Forelimb muscle (tissue), 1 donor: Measurements from ENCODE around the gene VSIG8. TPM values are rescaled to one million over a fixed set of nuclear protein-coding genes. Genes with fewer than 3 reads are reported as not detected.

Experiments
- DNase-seq: peaks from one replicate; pipeline ENCODE4 v3.0.0-alpha.2; 2013; ENCODE audit warnings: low read depth
- polyA plus RNA-seq: library from polyadenylated mRNA; unstranded; fragments of 120-200 nt; gene quantifications from one replicate; pipeline ENCODE4 v1.2.1, GENCODE V29; 2013; ENCODE audit not compliant: insufficient read length

The VSIG8 gene
- polyA plus RNA-seq, 1 donor, result not detected

DNA sequence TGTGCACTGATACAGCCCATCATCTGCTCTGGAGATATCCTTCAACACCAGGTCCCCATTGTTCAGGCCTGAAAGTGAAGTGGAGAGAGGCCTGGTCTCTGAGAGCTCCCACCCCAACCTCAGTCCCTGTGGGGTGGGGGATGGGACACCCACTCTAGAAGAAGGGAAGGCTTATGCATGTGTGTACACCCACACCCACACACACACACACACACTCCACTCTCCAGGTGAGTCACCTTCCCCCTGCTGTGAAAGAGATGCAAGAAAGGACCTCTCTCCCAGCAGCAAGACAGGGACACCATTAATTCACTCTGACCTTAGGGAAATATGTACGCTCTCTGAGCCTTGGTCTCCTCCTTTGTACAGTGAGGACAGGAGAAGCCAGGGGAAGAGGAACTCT is 5.9 kb downstream of the VSIG8 start:
- DNase-seq, result no peak

DNA sequence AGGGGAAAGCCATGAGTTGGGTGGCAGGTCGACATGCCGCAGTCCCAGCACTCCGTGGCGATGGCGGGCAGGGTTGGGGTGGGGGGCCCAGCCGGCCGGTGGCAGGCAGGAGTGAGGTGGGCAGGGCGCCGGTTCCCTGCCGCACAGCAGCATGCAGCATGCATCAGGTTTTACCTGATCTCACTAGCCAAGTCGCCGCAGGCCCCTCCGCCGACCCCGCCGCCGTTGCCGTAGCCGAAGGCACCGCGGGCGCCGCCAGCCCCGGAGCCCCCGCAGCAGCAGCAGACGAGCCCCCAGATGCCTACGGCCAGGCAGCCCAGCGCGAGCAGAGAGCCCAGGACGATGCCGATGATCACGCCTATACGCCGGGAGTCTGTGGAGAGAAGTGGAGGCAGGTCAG is 6.7 kb downstream of the VSIG8 start:
- DNase-seq, result no peak

DNA sequence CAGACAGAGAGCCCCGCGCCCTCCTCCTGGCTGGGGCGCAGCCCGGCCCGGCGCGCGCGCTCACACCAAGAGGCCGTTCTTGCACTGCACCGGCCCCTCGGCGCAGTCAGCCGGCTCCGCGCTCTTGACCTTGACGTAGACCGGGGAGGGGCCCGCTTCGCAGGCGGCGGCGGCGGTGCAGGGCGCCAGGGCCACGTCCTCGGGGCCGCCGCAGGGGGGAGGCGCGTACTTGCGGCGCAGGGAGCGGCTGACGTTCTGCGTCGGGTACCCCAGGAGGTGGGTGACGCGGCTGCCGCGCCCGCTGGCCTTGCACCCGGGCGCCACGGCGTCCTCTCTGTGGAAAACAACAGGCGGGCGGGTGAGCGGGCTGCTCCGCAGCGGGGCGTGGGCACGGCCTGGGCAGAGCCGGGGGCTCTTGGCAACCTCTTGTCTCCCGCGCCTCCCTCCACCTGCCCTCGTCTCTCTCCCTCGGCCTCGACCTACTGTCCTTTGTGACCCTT is 7.7 kb downstream of the VSIG8 start:
- DNase-seq, result peak; percentile 43

DNA sequence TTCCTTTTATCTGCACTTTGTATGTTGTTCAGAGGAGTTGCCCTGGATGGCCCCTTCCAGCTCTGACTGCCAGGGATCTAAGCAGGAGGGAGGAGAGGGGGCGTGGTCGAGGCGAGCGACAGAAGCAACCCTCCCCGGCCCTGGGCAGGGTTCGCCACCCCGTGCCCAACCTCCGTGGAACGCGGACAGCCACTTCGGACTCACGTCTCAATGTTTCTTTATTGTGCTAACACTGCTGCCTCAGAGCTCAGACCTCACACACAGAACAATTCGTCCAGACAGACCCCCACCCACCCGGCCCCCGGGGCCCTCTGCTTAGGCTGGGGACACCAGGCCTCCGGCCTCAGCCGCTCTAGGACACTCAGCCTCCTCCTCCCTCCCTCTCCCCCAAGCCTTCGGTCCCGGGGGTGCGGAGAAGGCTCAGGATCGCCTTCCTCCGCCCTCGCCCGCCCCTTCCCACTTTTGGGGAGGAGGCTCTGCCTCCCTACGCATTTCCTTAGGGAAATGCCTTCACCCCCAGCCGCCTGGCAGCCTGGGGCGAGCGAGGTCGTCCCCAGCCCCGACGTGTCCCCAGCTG is 8.3 kb downstream of the VSIG8 start:
- DNase-seq, result no peak

DNA sequence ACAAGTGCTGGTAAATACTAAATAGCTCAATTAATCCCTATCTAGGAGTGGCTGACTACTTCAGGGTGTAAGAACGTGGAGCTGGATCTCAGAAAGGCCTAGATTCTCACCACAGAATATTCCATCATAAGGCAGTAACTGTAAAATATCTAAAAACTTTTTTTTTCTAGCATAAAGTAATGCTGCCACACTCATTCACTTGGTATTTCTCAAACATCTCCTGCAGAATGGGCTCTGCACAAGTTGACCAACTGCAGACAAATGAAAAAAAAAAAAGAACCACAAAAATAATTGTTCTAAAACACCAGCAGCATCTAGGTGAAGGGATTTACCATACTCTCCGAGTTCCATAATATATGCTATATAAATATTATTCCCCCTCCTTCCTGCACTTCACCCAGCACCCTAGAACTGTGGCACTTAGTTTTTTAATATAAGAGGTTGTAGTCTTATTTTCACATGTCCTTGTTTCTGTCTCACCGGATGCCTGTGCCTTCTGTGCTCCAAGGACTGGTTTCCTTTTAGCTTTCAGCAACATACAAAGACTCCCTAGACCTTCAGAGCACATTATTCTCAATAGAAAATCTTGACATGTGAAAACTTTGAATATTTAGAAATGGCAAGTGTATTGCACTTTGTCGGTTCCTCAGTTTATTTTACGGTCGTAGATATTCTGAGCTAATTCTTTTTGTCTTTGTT is 8.9 kb downstream of the VSIG8 start:
- no peak for DNase-seq

DNA sequence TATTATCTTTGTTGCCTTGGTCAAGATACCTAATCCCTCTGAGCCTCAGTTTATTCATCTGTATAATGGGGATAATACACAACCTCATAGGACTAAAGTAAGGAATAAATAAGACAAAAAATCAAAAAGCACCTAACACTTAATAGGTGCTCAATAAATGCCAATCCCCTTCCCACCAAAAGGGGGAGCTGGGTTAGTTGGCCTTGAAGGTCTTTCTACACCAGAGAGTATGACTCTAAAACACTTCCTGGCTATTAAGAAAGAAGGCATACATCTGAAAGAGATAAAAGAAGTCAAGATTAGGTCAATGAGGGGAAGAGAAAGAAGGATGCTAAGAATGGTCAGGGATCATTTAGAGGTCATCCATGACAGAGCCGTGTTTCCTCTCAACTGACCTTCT is 11.1 kb downstream of the VSIG8 start:
- DNase-seq, result no peak

DNA sequence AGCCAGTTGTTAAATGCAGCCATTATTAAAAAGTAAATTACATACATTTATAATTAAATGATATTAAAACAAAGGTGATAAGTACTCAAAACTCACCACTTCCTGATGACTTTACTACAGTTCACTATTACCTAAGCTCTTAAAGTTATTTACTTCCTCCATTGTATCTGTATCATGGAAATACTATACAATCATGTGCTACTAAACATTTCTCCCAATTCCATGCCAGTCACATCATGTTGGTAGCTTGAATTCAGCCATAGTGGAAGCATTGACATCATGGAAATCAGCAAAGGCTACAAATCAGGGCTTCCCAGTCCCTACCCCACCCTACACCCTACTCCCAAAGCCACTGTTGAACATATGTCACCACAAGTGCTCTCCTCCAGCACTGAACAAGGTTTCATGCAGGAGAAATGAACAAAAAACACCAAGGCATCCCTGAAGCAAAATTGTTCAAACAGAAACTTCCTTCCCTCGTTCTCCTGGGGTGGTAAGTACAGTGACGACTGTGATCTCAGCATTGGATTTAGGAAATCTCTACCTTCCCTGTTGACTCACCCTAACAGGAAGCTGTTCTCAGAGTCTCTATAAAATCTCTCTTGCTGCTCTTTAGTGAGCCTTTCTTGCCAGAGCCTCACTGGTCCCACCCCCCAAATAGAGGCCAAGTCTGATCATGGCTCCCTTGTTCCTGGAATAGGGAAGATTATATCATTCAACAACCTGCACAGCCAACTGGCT is 12.7 kb downstream of the VSIG8 start:
- no peak for DNase-seq

DNA sequence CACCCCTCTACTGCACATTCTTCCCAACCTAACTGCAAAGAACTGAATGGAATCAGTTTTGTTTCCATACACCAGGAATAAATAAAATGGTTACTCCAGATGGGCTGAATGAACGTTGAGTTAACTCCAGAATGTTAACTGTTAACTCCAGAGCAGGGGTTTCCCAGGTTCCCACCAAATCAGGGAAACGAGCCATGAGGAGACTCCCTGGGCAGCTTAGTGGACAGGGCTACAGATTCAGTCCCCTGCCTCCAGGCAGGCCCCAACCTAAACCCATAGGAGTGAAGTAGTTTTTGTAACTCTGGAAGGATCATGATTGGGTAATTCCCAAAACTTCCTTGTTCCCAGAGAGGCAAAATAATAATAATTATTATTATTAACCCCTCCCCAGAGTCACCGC is 14.1 kb downstream of the VSIG8 start:
- no peak for DNase-seq

DNA sequence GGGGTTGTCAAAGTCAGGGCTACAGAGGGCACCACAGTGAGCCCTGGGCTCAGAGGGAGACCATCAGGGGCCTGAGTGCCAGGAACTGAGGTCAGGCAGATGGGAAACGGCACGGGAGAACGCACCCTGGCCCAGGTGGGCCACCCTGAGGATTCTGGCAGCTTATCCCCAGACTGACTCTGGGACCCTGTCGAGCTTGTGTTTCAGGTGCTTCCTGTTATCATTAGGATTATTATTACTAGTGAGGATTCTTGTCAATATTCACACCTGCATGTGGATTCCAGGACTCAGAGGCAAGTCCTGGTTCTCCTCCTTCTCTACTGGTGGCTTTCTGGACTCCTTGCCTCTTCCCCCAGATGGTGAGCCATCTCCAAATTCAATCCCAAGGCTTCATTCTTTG is 15.2 kb downstream of the VSIG8 start:
- DNase-seq, result no peak

DNA sequence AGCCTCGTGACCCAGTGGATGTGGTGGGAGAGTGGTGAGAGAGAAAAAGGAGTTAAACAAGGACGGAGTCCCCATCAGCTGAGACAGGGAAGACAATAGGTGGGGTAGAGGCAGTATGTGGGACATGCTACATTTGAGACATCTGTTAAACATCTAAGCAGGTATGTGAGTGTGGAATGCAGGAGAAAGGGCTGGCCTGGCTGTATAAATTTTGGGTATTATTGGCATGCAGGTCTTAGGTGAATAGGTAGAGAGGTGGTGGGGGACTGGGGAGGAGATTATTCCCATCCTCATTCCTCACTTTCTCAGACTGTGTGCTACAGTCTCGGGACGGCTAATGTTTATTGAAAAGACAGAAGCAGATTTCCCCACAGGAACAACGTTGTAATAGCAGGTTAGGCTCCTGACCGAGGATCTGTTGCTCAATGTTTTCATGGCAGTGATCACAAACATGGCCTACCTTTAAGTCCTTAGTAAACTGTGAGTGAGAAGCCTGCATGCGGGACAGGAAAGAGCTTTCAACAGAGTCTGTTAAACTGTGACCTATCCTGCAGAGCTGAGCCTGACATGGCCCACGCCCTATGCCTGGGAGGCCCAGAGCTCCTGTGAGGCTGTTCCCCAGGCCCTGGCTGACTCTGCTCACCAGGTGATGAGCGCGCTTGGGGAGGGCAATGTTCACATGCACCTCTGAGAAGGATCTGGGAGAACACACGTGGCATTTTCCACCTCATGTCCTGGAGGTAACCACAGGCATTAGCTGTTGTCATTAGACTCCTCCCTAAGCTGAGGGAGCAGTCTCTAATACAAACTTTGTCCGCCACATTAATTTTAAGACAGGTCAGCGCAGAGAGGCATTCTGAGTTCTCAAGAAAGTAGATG is 16.5 kb downstream of the VSIG8 start:
- DNase-seq, result no peak

DNA sequence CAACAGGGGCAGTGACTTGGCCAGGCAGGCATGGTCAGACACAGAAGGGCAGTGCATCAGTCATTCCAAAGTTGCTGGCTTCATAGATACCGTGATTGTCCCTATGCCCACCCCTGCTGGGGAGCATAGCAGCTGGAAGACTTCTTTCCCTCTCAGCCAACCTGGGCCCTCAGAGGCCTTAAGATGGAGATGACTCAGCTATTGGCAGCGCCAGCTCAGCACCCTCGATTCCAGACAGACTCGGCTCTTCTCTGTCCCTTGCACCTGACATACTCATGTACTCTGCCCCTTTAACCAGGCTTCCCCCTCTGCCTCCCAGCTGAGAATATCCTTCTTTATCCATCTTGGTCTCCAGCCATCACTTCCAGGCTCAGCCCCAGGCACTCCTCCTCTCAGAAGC is 19.0 kb downstream of the VSIG8 start:
- DNase-seq, result no peak

DNA sequence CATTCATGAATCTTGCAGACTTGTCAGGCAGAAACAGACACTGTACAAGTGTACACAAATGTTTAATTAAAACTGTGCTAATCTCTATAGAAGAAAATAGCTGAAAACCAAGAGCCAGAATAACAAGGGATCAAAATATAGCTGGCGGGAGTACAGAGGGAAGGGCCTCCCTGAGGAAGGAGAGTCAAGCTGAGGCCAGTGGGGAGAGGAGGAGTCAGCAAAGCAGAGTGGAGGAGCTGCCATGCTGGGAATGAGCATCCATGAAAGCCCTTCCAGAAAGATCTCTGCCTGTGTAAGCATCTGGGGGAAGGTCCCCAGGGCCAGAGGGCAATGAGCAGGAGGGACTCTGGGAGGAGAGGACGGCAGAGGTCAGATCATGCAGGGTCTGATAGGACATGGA is 20.7 kb downstream of the VSIG8 start:
- no peak for DNase-seq

DNA sequence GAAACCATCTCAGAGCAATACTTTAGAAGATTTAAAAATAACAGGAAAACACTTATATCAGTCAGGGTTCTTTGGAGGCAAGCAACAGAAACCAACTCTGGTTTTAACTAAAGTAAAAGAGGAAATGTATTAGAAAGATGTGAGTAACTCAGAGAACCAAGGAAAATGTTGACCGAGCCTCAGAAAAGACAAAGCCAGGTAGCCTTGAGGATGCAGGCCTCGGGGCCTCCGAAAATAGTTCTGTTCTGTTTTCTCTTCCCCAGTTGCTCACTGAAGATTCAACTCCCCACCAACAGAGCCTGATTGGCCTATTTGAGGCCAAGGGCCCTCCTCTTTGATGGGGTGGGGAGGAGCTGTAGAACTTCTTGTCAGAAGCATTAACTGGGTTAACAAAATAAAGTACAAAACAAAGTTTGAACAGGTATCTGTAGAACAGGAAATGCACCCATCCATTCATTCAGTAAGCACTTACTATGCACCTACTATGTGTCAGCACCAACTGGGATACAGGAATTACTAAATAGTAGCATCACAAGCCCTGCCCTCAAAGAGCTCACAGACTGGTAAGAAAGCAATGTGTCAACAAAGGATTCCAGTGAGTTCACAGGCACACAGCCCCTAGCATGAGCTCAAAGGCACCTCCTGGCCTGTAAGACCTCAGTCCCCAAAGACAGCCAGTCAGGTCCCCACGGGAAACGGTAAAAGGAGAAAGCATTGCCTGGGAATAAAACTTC is 23.2 kb downstream of the VSIG8 start:
- DNase-seq, result no peak

DNA sequence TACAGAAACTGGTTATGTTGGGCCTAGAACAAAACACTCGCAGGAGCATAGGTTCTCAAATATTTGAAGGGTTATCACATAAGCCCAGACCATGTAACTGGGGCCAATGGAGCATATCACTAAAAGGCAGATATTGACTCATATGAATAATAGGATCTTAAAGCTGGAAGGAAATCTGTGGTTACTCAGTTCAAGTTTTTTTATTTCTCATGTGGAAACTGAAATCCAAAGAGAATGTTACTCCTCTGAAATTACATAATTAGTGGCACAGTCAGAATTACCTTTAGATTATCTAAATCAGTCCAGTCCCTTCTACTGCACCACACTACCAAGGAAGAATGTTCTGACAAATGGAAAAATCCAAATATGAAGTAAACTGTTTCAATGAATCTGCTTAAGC is 23.7 kb downstream of the VSIG8 start:
- DNase-seq, result no peak

DNA sequence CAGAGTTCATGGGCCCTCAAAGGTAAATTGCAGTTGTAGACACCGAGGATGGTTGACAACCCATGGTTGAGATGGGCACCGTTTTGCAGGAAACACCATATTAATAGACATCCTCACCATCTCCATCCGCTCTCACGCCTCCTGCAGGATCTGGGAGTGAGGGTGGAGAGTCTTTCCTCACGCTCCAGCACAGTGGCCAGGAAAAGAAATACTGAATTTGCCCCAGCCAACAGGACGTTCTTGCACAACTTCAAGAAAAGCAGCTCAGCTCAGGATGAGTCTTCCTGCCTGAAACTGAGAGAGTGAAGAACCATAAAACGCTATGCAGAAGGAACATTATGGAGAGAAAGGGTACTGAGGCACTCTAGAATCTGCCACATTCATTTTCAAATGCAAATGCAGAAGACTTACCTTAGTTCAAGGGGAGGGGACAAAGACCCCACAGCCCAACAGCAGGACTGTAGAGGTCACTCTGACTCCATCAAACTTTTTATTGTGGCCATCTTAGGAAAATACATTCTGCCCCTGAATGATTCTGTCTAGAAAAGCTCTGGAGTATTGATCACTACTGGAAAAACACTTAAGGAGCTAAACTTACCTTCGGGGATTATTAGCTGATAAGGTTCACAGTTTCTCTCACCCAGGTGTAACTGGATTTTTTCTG is 26.5 kb downstream of the VSIG8 start:
- no peak for DNase-seq

DNA sequence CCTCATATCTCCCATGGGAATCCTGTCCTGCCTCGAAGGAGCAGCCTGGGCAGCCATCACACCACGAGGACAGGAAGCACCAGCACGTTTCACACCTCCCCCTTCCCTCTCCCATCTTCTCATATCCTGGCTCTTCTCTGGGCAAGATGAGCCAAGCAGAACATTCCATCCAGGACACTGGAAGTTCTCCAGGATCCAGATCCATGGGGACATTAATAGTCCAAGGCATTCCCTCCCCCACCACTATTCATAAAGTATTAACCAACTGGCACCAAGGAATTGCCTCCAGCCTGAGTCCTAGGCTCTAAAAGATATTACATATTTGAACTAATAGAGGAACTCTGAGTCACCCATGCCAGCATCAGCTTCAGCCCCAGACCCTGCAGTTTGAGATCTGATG is 27.1 kb downstream of the VSIG8 start:
- no peak for DNase-seq

DNA sequence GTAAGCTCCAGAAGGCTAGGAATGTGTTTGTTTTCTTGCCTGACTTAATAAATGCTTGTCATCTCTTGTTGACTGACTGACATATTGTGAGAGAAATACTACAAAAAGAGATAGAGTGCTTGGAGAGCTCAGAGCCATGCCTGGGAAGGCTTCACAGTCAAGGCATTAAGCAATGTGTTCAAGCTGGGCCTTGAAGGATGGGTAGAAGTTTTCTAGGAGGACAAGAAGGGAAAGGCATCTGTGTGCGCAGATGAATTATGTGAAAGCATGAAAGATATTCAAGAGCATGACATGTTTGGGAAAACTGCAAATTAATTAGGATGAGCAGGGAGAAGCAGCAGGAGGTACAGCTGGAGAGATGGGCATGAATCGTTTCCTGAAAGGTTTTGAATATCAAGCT is 30.1 kb downstream of the VSIG8 start:
- DNase-seq, result no peak

DNA sequence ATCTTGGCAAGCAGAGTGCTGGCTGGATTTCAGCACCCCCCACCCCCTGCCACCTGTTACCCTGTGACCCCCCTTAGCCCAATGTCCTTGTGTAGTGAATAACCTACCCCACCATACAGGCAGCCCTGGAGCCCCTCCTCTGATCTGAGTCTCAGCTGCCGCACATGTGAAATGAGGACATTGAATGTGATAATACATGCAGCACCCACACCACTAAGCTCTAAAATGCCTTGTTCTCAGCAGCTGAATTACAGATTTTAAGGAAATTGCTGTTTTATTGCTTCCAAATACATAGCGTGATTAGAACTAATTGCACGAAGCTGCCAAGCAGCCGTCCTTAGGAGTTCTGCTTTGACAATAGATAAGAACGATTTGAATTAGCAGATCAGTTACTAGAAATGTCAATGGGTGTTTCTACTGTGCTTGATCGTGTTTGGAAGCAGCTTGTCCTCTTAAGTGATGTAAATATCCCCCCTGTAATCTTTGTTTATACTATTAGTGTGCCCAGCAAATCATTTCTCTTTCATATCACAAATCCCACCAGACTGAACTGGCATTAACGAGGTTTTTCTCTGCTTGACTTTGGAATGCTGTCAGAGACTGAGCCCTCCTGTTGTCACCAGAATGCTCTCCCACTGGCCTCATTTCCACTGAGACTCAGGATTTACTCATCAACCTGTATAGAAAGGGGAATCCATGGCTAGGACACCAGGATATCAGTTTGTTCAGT is 30.9 kb downstream of the VSIG8 start:
- no peak for DNase-seq

DNA sequence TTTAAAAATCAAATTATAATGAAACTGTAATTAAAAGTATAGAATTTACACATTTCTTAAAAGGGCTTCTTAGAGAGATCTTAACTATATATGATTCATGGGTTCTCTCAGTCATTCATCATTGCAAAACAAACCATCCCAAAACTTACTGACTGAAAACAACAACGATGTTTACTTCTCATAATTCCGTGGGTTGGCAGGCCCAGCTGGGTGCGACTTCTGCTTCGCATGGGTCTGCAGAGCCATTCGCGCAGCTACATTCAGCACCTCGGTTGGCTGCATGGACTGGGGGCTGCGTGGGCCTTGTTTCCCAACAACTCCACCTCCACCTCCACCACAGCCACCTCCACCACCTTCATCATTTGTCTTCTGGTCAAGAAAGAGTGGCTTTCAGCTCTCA is 31.7 kb downstream of the VSIG8 start:
- DNase-seq, result no peak

DNA sequence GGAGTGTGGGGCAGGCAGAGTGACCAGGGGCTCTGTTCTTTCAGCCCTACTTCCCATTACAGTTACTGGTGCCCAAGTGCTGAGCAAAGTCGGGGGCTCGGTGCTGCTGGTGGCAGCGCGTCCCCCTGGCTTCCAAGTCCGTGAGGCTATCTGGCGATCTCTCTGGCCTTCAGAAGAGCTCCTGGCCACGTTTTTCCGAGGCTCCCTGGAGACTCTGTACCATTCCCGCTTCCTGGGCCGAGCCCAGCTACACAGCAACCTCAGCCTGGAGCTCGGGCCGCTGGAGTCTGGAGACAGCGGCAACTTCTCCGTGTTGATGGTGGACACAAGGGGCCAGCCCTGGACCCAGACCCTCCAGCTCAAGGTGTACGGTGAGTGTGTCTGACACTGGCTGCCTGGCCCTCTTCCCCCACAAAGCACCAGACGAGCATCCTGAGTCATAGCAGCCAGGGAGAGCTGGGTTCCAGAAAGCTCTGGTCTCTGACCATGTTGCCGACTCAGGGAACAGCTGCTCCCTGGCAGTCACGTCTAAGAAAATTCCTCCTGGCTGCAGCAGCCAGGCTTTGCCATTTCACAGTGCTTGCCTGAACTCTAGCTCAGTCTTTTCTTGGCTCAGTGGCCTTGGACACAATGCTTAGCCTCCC is 32.5 kb downstream of the VSIG8 start:
- DNase-seq, result no peak
